HepG2 (cell line): ENCODE data around the gene PLCG2. TPM values are rescaled to one million over a fixed set of nuclear protein-coding genes. Genes with fewer than 3 reads are reported as not detected.

Experiments used
- CTCF ChIP-seq: sonication (generic); formaldehyde crosslinking; IDR thresholded peaks from 2 replicates; pipeline ENCODE4 v1.5.0; 2020; ENCODE audit warnings: mild to moderate bottlenecking, missing genetic modification reagents, moderate library complexity
- FOXC1 ChIP-seq: sonication (generic); formaldehyde crosslinking; IDR thresholded peaks from 2 replicates; pipeline ENCODE4 v1.8.0; 2022; ENCODE audit warnings: mild to moderate bottlenecking, missing genetic modification reagents, borderline replicate concordance
- GATAD2A ChIP-seq: IDR thresholded peaks from 2 replicates; pipeline ENCODE4 v1.6.1; 2016
- GPN1 ChIP-seq: sonication (generic); formaldehyde crosslinking; IDR thresholded peaks from 2 replicates; pipeline ENCODE4 v1.5.1; 2020; ENCODE audit warnings: missing genetic modification reagents, borderline replicate concordance
- HDAC2 ChIP-seq: sonication (generic); formaldehyde crosslinking; IDR thresholded peaks from 2 replicates; pipeline ENCODE4 v1.4.0; 2020; ENCODE audit warnings: missing genetic modification reagents
- MBD4 ChIP-seq: IDR thresholded peaks from 2 replicates; pipeline ENCODE4 v1.6.1; 2012; ENCODE audit warnings: low read length, inconsistent platforms, borderline replicate concordance
- NFIB ChIP-seq: sonication (generic); formaldehyde crosslinking; IDR thresholded peaks from 2 replicates; pipeline ENCODE4 v1.9.0; 2021; ENCODE audit warnings: missing genetic modification reagents, mild to moderate bottlenecking, borderline replicate concordance
- REPIN1 ChIP-seq: sonication (generic); formaldehyde crosslinking; IDR thresholded peaks from 2 replicates; pipeline ENCODE4 v1.8.0; 2022; ENCODE audit warnings: missing genetic modification reagents, low read depth, mild to moderate bottlenecking, borderline replicate concordance
- SALL1 ChIP-seq: sonication (generic); formaldehyde crosslinking; IDR thresholded peaks from 2 replicates; pipeline ENCODE4 v1.8.0; 2022; ENCODE audit warnings: mild to moderate bottlenecking, missing genetic modification reagents
- SNAPC2 ChIP-seq: sonication (generic); formaldehyde crosslinking; IDR thresholded peaks from 2 replicates; pipeline ENCODE4 v1.8.1; 2022; ENCODE audit warnings: mild to moderate bottlenecking, missing genetic modification reagents
- TAF1 ChIP-seq: sonication (generic); formaldehyde crosslinking; IDR thresholded peaks from 2 replicates; pipeline ENCODE4 v1.4.0; 2020; ENCODE audit warnings: missing genetic modification reagents
- TFAP4 ChIP-seq: sonication (generic); IDR thresholded peaks from 2 replicates; pipeline ENCODE4 v1.6.1; 2016; ENCODE audit warnings: low read depth, borderline replicate concordance
- YY1 ChIP-seq: IDR thresholded peaks from 2 replicates; pipeline ENCODE4 v1.6.1; 2011; ENCODE audit warnings: low read length, low read depth, moderate library complexity, mild to moderate bottlenecking; ENCODE audit not compliant: insufficient read depth, insufficient replicate concordance
- ZBTB1 ChIP-seq: sonication (generic); formaldehyde crosslinking; IDR thresholded peaks from 2 replicates; pipeline ENCODE4 v1.4.0; 2020; ENCODE audit warnings: missing genetic modification reagents, borderline replicate concordance
- ZFP36L1 ChIP-seq: sonication (generic); formaldehyde crosslinking; IDR thresholded peaks from 2 replicates; pipeline ENCODE4 v1.8.0; 2022; ENCODE audit warnings: mild to moderate bottlenecking, missing genetic modification reagents, moderate library complexity
- ZNF124 ChIP-seq: sonication (generic); formaldehyde crosslinking; IDR thresholded peaks from 2 replicates; pipeline ENCODE4 v1.4.0; 2020; ENCODE audit warnings: missing genetic modification reagents
- ZNF205 ChIP-seq: IDR thresholded peaks from 2 replicates; pipeline ENCODE4 v1.6.1; 2018; ENCODE audit warnings: missing biosample characterization, missing genetic modification reagents
- ZNF264 ChIP-seq: sonication (generic); formaldehyde crosslinking; IDR thresholded peaks from 2 replicates; pipeline ENCODE4 v1.4.0; 2020; ENCODE audit warnings: missing genetic modification reagents
- ZNF280D ChIP-seq: sonication (generic); formaldehyde crosslinking; IDR thresholded peaks from 2 replicates; pipeline ENCODE4 v1.5.1; 2020; ENCODE audit warnings: mild to moderate bottlenecking, missing genetic modification reagents
- ZNF512 ChIP-seq: sonication (generic); formaldehyde crosslinking; IDR thresholded peaks from 2 replicates; pipeline ENCODE4 v1.4.0; 2020; ENCODE audit warnings: mild to moderate bottlenecking, missing genetic modification reagents
- ZNF543 ChIP-seq: sonication (generic); formaldehyde crosslinking; IDR thresholded peaks from 2 replicates; pipeline ENCODE4 v1.4.0; 2020; ENCODE audit warnings: mild to moderate bottlenecking, missing genetic modification reagents
- ZSCAN25 ChIP-seq: sonication (generic); formaldehyde crosslinking; IDR thresholded peaks from 2 replicates; pipeline ENCODE4 v1.8.0; 2022; ENCODE audit warnings: mild to moderate bottlenecking, missing genetic modification reagents
- polyA plus RNA-seq, 8 experiments: library from polyadenylated mRNA; depleted of rRNA in 3 of 8; stranded (reverse) in 7 of 8; unstranded in 1 of 8; fragments of >200 nt; fragmentation: Illumina TruSeq in 4 of 8; extraction: Trizol in 4 of 8; gene quantifications; 2 replicates each; pipeline versions ENCODE4 v1.2.1 to v1.2.3, GENCODE V29; 2011 to 2016; ENCODE audit warnings: low read depth in 4 of 8, missing spikeins in 1 of 8, mixed read lengths in 1 of 8; ENCODE audit not compliant: insufficient read depth in 1 of 8
- total RNA-seq, 5 experiments: library from RNA; depleted of rRNA; stranded (reverse); fragments of >200 nt; fragmentation: Illumina TruSeq; extraction: Trizol; gene quantifications; 2 replicates each; pipeline ENCODE4 v1.2.3, GENCODE V29; 2016; ENCODE audit warnings: low read depth in 1 of 5

PLCG2 gene
- total and polyA plus RNA-seq, 2 of the 13 experiments (the other 11 are each of a cell fraction or from before 2014, with no cell fraction given), result 0.13 to 0.18 TPM

- TF ChIP-seq TFAP4, result peak; percentile 43; the same call in 1 of the 2 replicates
- no peak for TF ChIP-seq NFIB (CRISPR knock-in tag)
- no peak for TF ChIP-seq TAF1 (CRISPR knock-in tag)
- peak; percentile 40; the same call in 1 of the 2 replicates for TF ChIP-seq HDAC2 (CRISPR knock-in tag)
- peak; percentile 45; the same call in 1 of the 2 replicates for TF ChIP-seq ZNF124 (CRISPR knock-in tag)
- peak; percentile 43; the same call in 1 of the 2 replicates for TF ChIP-seq ZNF205 (CRISPR knock-in tag)
- no peak for TF ChIP-seq ZNF512 (CRISPR knock-in tag)
- no peak for TF ChIP-seq GPN1 (CRISPR knock-in tag)
- no peak for TF ChIP-seq ZSCAN25 (CRISPR knock-in tag)
- no peak for TF ChIP-seq ZNF264
- TF ChIP-seq SNAPC2 (CRISPR knock-in tag), result no peak
- peak; percentile 54; the same call in 1 of the 2 replicates for TF ChIP-seq FOXC1 (CRISPR knock-in tag)
- no peak for TF ChIP-seq MBD4
- peak; percentile 94 for TF ChIP-seq CTCF (CRISPR knock-in tag)
- no peak for TF ChIP-seq ZNF280D (CRISPR knock-in tag)
- no peak for TF ChIP-seq ZNF543 (CRISPR knock-in tag)
- TF ChIP-seq YY1, result peak; percentile 32
- TF ChIP-seq ZBTB1 (CRISPR knock-in tag), result no peak
- no peak for TF ChIP-seq ZFP36L1 (CRISPR knock-in tag)
- peak; percentile 65 for TF ChIP-seq GATAD2A (CRISPR knock-in tag)
- peak; percentile 51; the same call in 1 of the 2 replicates for TF ChIP-seq REPIN1
- peak; percentile 66 for TF ChIP-seq SALL1 (CRISPR knock-in tag)
Observed at GRCh38 chr16:81737885-81738536, 41.1 kb upstream of the PLCG2 start (continued).
